Upper lobe of left lung (tissue), 6 donors: ENCODE data around the gene CYTH3. TPM values are rescaled to one million over a fixed set of nuclear protein-coding genes. Genes with fewer than 3 reads are reported as not detected.
"Not testable (repeated sequence)": the region's sequence is repeated elsewhere in the genome, so short reads cannot be mapped to it uniquely, and the experiment has no call there.

Experiments used
- ATAC-seq, 2 donors: fragments of 200-7000 bp; cut with Tn5 transposase; one replicate each; pipeline ENCODE4 v1.9.1; 2022; ENCODE audit warnings: mild to moderate bottlenecking in 2 of 2, moderate library complexity in 2 of 2; ENCODE audit not compliant: low FRiP score in 2 of 2
- DNase-seq, 2 donors: peaks; one replicate each; pipeline ENCODE4 v3.0.0-alpha.2; 2019 to 2020
- H3K27ac ChIP-seq, 4 donors: fragments of 200-600 bp; sonication (generic); one replicate each; pipeline ENCODE4 v1.5.1; 2016 to 2019
- H3K27me3 ChIP-seq, 4 donors: fragments of 200-600 bp; sonication (generic); one replicate each; pipeline ENCODE4 v1.5.1; 2017 to 2019
- H3K36me3 ChIP-seq, 4 donors: fragments of 200-600 bp; sonication (generic); one replicate each; pipeline ENCODE4 v1.5.1; 2016 to 2019
- H3K4me1 ChIP-seq, 4 donors: fragments of 200-600 bp; sonication (generic); one replicate each; pipeline ENCODE4 v1.5.1; 2018 to 2019
- H3K4me3 ChIP-seq, 4 donors: fragments of 200-600 bp; sonication (generic); one replicate each; pipeline ENCODE4 v1.5.1; 2017 to 2019; ENCODE audit warnings: mild to moderate bottlenecking in 2 of 4, moderate library complexity in 1 of 4
- H3K9me3 ChIP-seq, 4 donors: fragments of 200-600 bp; sonication (generic); one replicate each; pipeline ENCODE4 v1.5.1; 2018 to 2019
- EP300 ChIP-seq, 4 donors: sonication (generic); formaldehyde crosslinking; IDR thresholded peaks; one replicate each; pipeline ENCODE4 v1.5.1; 2017; ENCODE audit warnings: antibody characterized with exemption in 4 of 4, control low read depth in 2 of 4
- POLR2A ChIP-seq, 4 donors: fragments of 450-650 bp; IDR thresholded peaks; one replicate each; pipeline ENCODE4 v1.5.1; 2016 to 2017; ENCODE audit warnings: antibody characterized with exemption in 4 of 4, mild to moderate bottlenecking in 2 of 4
- POLR2AphosphoS5 ChIP-seq, 2 donors: sonication (generic); formaldehyde crosslinking; IDR thresholded peaks; one replicate each; pipeline ENCODE4 v1.5.1; 2017; ENCODE audit warnings: antibody characterized with exemption in 2 of 2
- WGBS, 2 donors: methylation state at CpG; one replicate each; pipeline ENCODE4 v1.1.5; 2017 to 2018; 5-methylcytosine and 5-hydroxymethylcytosine counted together
- total RNA-seq, 6 donors: library from RNA; depleted of rRNA in 4 of 6; stranded (reverse); fragments of >200 nt in 4 of 6; gene quantifications; one replicate each; pipeline versions ENCODE4 v1.1.0 to v1.2.1, GENCODE V29; 2016 to 2021
- TF ChIP-seq, protein P1 (sequence below), 6 experiments: fragments of 450-650 bp in 4 of 6; fragments of 200-600 bp in 2 of 6; sonication (generic) in 2 of 6; IDR thresholded peaks; one replicate each; pipeline ENCODE4 v1.5.1; 2016 to 2019; ENCODE audit warnings: antibody characterized with exemption in 6 of 6
- donor health status: DM: no; HTN: no; CAD: no; lungs with moderate emphysema.
- donor health status: DM: no; HTN: yes; CAD: no; lungs with severe emphysema.

CYTH3 gene
- total RNA-seq, 6 donors from 2014 or later, result 24.2 to 76.5 (median 32.9) TPM

DNA sequence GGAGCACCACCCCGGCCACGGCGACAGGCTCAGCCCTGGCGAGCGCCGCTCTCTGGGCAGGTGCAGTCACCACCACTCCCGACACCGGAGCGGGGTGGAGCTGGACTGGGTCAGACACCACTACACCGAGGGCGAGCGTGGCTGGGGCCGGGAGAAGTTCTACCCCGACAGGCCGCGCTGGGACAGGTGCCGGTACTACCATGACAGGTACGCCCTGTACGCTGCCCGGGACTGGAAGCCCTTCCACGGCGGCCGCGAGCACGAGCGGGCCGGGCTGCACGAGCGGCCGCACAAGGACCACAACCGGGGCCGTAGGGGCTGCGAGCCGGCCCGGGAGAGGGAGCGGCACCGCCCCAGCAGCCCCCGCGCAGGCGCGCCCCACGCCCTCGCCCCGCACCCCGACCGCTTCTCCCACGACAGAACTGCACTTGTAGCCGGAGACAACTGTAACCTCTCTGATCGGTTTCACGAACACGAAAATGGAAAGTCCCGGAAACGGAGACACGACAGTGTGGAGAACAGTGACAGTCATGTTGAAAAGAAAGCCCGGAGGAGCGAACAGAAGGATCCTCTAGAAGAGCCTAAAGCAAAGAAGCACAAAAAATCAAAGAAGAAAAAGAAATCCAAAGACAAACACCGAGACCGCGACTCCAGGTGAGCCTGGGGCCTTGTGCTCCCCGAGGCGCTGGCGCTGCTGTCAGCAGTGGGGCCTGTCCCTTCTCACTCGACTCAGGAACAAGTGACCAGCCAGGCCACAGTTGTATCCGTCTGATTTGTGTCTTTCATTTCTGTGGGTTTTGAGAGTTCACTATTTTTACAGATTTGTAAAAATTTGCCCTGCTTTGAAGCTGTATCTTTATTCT lies 117.7 kb downstream of the CYTH3 start:
- Histone ChIP-seq H3K4me3 (no peak overlapping the region), H3K4me1 (peaks cover 0 to under 1% (median 0%) of the 10 kb centered on the region in 4 donors), H3K27ac (no peak overlapping the region), H3K36me3 (peaks cover 24 to 99% (median 77%) of the 10 kb centered on the region in 4 donors), H3K9me3 (no peaks in the 10 kb centered on the region), H3K27me3 (no peaks in the 10 kb centered on the region)
- peak in 1 of 2 donors; percentile 17 for ATAC-seq
- DNase-seq, result peak in 1 of 2 donors; percentile 83
- TF ChIP-seq POLR2AphosphoS5 (IDR thresholded peaks at IDR 0.05) (no peak), EP300 (IDR thresholded peaks at IDR 0.05) (no peak), POLR2A (IDR thresholded peaks at IDR 0.05) (no peak)
- TF ChIP-seq, protein P1, sequence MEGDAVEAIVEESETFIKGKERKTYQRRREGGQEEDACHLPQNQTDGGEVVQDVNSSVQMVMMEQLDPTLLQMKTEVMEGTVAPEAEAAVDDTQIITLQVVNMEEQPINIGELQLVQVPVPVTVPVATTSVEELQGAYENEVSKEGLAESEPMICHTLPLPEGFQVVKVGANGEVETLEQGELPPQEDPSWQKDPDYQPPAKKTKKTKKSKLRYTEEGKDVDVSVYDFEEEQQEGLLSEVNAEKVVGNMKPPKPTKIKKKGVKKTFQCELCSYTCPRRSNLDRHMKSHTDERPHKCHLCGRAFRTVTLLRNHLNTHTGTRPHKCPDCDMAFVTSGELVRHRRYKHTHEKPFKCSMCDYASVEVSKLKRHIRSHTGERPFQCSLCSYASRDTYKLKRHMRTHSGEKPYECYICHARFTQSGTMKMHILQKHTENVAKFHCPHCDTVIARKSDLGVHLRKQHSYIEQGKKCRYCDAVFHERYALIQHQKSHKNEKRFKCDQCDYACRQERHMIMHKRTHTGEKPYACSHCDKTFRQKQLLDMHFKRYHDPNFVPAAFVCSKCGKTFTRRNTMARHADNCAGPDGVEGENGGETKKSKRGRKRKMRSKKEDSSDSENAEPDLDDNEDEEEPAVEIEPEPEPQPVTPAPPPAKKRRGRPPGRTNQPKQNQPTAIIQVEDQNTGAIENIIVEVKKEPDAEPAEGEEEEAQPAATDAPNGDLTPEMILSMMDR (IDR thresholded peaks at IDR 0.05), result no peak
- 95 to 96% methylated on average over 54 to 56 of the region's 64 CpGs for WGBS, 2 donors

DNA sequence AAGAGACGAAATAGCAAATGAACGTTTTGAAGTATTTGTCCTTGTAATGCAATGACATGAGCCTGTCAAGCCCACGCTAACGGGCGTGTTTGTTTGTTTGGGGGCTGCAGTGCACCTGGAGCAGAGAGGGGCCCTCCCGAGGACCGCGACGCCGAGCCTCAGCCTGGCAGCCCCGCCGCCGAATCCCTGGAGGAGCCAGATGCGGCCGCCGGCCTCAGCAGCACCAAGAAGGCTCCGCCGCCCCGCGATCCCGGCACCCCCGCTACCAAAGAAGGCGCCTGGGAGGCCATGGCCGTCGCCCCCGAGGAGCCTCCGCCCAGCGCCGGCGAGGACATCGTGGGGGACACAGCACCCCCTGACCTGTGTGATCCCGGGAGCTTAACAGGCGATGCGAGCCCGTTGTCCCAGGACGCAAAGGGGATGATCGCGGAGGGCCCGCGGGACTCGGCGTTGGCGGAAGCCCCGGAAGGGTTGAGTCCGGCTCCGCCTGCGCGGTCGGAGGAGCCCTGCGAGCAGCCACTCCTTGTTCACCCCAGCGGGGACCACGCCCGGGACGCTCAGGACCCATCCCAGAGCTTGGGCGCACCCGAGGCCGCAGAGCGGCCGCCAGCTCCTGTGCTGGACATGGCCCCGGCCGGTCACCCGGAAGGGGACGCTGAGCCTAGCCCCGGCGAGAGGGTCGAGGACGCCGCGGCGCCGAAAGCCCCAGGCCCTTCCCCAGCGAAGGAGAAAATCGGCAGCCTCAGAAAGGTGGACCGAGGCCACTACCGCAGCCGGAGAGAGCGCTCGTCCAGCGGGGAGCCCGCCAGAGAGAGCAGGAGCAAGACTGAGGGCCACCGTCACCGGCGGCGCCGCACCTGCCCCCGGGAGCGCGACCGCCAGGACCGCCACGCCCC lies 118.5 kb downstream of the CYTH3 start:
- peaks cover 28 to 99% (median 83%) of the 10 kb centered on the region in 4 donors for H3K36me3 ChIP-seq
- TF ChIP-seq POLR2AphosphoS5 (IDR thresholded peaks at IDR 0.05), result no peak
- TF ChIP-seq, protein P1 (IDR thresholded peaks at IDR 0.05), result no peak
- TF ChIP-seq POLR2A (IDR thresholded peaks at IDR 0.05), result no peak
- no peak for TF ChIP-seq EP300 (IDR thresholded peaks at IDR 0.05)
- 96 to 97% methylated on average over 43 to 73 of the region's 91 CpGs for WGBS, 2 donors

DNA sequence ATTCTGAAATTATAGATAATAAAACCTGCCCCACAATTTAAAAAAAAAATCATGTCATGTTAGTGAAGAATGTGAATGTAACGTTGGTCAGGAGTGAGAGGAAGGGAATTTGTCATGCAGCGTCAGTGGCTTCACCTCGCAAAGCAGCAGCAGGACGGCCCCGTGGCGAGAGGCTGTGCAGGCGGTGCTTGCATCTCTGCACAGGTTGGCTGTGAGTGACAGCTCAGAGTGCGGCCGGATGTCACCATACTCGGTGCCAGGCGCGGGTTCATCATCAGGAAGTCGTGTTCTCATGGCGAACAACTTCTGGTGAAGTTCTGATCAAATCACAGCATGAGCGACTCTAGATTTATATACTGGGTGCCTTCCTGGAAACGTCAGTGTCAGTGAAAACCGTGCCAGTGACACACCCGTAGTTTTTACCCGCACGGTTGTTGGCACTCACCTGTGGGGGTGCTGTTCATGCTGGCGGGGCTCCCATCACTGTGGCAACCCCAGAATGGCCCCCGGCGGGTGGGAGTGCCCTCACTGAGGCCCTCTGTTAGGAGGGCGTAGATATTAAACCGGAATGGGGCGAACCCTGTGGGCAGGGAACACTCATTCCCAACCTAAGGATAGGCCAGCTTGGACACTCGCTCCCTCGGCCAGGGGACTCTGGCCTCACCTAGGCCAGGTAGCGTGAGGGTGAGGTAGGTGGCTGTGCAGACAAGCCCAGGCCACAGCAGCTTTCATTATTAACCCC lies 120.3 kb downstream of the CYTH3 start:
- no peak for ATAC-seq

More for the DNA sequence above, 118.5 kb downstream of the CYTH3 start:
- Histone ChIP-seq H3K4me1 (no peaks in the 10 kb centered on the region), H3K27ac (no peak overlapping the region), H3K27me3 (no peaks in the 10 kb centered on the region), H3K4me3 (no peak overlapping the region), H3K9me3 (no peaks in the 10 kb centered on the region)
- peak in 1 of 2 donors; percentile 3 for ATAC-seq
- peak in 1 of 2 donors; percentile 83 for DNase-seq

DNA sequence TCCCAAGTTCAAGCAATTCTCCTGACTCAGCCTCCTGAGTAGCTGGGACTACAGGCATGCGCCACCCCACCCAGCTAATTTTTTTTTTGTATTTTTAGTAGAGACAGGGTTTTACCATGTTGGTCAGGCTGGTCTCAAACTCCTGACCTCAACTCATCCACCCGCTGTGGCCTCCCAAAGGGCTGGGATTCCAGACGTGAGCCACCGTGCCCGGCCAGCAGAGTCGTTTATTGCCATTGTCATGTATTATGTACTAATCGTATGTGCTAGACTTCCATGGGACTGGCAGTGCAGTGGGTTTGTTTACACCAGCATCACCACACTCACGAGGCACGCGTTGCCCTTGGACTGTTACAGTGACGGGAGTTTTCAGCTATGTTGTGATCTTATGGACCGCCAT lies 120.9 kb downstream of the CYTH3 start:
- 91 to 95% methylated on average over 12 of the region's 12 CpGs for WGBS, 2 donors
- not testable (repeated sequence) for H3K4me1 ChIP-seq, H3K4me3 ChIP-seq, H3K27me3 ChIP-seq, DNase-seq, H3K27ac ChIP-seq, H3K9me3 ChIP-seq, ATAC-seq
- H3K36me3 ChIP-seq, result peaks cover 32 to 99% (median 85%) of the 10 kb centered on the region in 4 donors

More for the DNA sequence above, 120.3 kb downstream of the CYTH3 start:
- Histone ChIP-seq H3K27ac (no peak overlapping the region), H3K4me1 (no peaks in the 10 kb centered on the region), H3K36me3 (peaks cover 31 to 99% (median 84%) of the 10 kb centered on the region in 4 donors), H3K9me3 (no peaks in the 10 kb centered on the region), H3K27me3 (no peaks in the 10 kb centered on the region), H3K4me3 (no peak overlapping the region)
- 92 to 94% methylated on average over 25 to 29 of the region's 29 CpGs for WGBS, 2 donors
- peak in 1 of 2 donors; percentile 48 for DNase-seq
- no peak for TF ChIP-seq POLR2AphosphoS5 (IDR thresholded peaks at IDR 0.05)
- TF ChIP-seq POLR2A (IDR thresholded peaks at IDR 0.05), result no peak
- TF ChIP-seq, protein P1 (IDR thresholded peaks at IDR 0.05), result no peak
- no peak for TF ChIP-seq EP300 (IDR thresholded peaks at IDR 0.05)
